OCI-M2 (cell line): Measurements from ENCODE around the gene ENO4.

Source experiments
- DNase-seq: peaks from one replicate; lab custom pipeline; 2025; ENCODE audit not compliant: unreplicated experiment; lab: John Stamatoyannopoulos, UW

The ENO4 gene

GRCh38 chr10:116868198-116868676, 18.9 kb downstream of the ENO4 start:
- DNase-seq, result no peak

- no peak for DNase-seq
These were observed 19.4 kb downstream of the ENO4 start for GRCh38 chr10:116868722-116869121.

- no peak for DNase-seq
These were observed 21.6 kb downstream of the ENO4 start for GRCh38 chr10:116870949-116871348.

- no peak for DNase-seq
These were observed 23.8 kb downstream of the ENO4 start for GRCh38 chr10:116873134-116873533.

GRCh38 chr10:116875897-116876296, 26.6 kb downstream of the ENO4 start:
- no peak for DNase-seq

- DNase-seq, result no peak
These were observed 28.1 kb downstream of the ENO4 start for GRCh38 chr10:116877391-116877790.

GRCh38 chr10:116878123-116878522, 28.8 kb downstream of the ENO4 start:
- DNase-seq, result no peak

GRCh38 chr10:116879817-116880216, 30.5 kb downstream of the ENO4 start:
- no peak for DNase-seq

- DNase-seq, result no peak
These were observed 31.6 kb downstream of the ENO4 start for GRCh38 chr10:116880716-116881482.

- no peak for DNase-seq
These were observed 33.3 kb downstream of the ENO4 start for GRCh38 chr10:116882639-116883038.

GRCh38 chr10:116886772-116887171, 37.5 kb downstream of the ENO4 start:
- no peak for DNase-seq

- no peak for DNase-seq
These were observed 39.2 kb downstream of the ENO4 start for GRCh38 chr10:116888380-116889055.

- DNase-seq, result no peak
These were observed 39.8 kb downstream of the ENO4 start for GRCh38 chr10:116889066-116889465.

- no peak for DNase-seq
These were observed 41.9 kb downstream of the ENO4 start for GRCh38 chr10:116891208-116891607.

GRCh38 chr10:116892907-116893685, 43.8 kb downstream of the ENO4 start:
- no peak for DNase-seq

GRCh38 chr10:116893686-116894037, 44.4 kb downstream of the ENO4 start:
- DNase-seq, result no peak

GRCh38 chr10:116899626-116900025, 50.3 kb downstream of the ENO4 start:
- DNase-seq, result no peak

GRCh38 chr10:116905845-116906210, 56.5 kb downstream of the ENO4 start:
- no peak for DNase-seq

- DNase-seq, result no peak
These were observed 58.1 kb downstream of the ENO4 start for GRCh38 chr10:116907245-116907987.

GRCh38 chr10:116909307-116909706, 60.0 kb downstream of the ENO4 start:
- no peak for DNase-seq

- DNase-seq, result no peak
These were observed 61.6 kb downstream of the ENO4 start for GRCh38 chr10:116910910-116911309.
